IPS-20b (cell line): ENCODE results near the gene CCDC50.
A peak's percentile ranks its signal among the peaks of the same experiment; 100 is the strongest.

Source experiments
- H3K27ac ChIP-seq: one replicate; pipeline ENCODE4 v1.5.1; 2013; ENCODE audit warnings: low read length
- H3K27me3 ChIP-seq: 2 replicates; pipeline ENCODE4 v1.6.1; 2013; ENCODE audit warnings: mild to moderate bottlenecking, low read length, inconsistent platforms; ENCODE audit not compliant: insufficient read depth
- H3K36me3 ChIP-seq: 2 replicates; pipeline ENCODE4 v1.6.1; 2013; ENCODE audit warnings: low read depth, mild to moderate bottlenecking, inconsistent platforms, low read length, moderate library complexity; ENCODE audit not compliant: insufficient read depth
- H3K4me1 ChIP-seq: 2 replicates; pipeline ENCODE4 v1.6.1; 2013; ENCODE audit warnings: mild to moderate bottlenecking, control low read depth, inconsistent platforms, low read length, moderate library complexity; ENCODE audit not compliant: insufficient read depth
- H3K4me3 ChIP-seq: 2 replicates; pipeline ENCODE4 v1.5.1; 2013; ENCODE audit warnings: mild to moderate bottlenecking, low read length, inconsistent platforms
- H3K9ac ChIP-seq: 2 replicates; pipeline ENCODE4 v1.6.1; 2013; ENCODE audit warnings: low read depth, mild to moderate bottlenecking, inconsistent platforms, low read length, moderate library complexity
- H3K9me3 ChIP-seq: 2 replicates; pipeline ENCODE4 v1.6.1; 2013; ENCODE audit warnings: mild to moderate bottlenecking, low read depth, low read length, inconsistent platforms; ENCODE audit not compliant: insufficient read depth

CCDC50 gene, protein sequence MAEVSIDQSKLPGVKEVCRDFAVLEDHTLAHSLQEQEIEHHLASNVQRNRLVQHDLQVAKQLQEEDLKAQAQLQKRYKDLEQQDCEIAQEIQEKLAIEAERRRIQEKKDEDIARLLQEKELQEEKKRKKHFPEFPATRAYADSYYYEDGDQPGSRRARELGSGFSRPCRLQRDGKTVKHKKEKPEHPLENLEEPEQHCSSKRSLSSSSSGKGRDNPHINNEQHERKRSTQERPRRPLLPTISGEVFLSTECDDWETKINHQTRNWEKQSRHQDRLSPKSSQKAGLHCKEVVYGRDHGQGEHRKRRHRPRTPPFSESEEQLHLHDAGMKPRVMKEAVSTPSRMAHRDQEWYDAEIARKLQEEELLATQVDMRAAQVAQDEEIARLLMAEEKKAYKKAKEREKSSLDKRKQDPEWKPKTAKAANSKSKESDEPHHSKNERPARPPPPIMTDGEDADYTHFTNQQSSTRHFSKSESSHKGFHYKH

DNA sequence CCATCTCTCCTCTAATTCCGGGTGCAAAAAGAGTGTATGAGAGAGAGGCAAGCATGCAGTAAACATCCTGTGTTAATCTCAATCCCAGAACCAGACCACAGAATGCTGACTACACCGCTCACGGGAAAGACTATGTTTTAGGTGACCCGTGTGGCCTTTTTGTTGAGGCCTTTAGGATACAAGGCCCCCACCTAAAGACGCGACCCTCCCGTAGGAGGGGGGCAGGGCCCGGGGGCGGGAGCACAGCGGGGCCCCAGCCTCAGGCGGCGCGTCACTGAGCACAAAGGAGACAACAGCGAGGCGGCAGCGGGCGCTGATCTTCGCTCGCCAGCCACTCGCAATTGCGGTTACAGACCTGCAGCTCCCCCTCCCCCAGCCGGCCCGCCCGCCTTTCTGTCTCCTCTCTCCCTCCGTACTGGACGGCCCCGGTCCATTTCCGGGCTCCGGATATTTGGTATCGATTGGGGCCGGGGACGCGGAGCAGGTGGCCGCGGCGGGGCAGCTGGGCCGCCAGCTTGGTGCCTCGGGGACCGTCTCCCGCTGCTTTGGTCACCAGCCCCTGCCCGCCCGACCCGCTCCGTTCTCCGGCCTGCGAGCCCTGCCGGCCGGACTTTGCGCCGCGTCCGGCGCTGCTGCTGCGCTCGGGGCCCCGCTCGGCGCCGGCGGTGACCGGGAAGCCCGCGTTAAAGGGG, at the start of gene CCDC50:
Gene CCDC50, plus strand, starts transcription at position 433 of the 692 bp plus-strand sequence. CDS start 281 bp downstream, outside the sequence.
- Histone ChIP-seq H3K27me3 (peaks cover 38% of the 10 kb centered on the region), H3K9me3 (no peaks in the 10 kb centered on the region), H3K9ac (peak within 1 kb of the TSS; percentile 55), H3K27ac (no peak within 1 kb of the TSS), H3K4me3 (peak within 1 kb of the TSS; percentile 65), H3K4me1 (peaks cover 22% of the 10 kb centered on the region), H3K36me3 (no peaks in the 10 kb centered on the region)

DNA sequence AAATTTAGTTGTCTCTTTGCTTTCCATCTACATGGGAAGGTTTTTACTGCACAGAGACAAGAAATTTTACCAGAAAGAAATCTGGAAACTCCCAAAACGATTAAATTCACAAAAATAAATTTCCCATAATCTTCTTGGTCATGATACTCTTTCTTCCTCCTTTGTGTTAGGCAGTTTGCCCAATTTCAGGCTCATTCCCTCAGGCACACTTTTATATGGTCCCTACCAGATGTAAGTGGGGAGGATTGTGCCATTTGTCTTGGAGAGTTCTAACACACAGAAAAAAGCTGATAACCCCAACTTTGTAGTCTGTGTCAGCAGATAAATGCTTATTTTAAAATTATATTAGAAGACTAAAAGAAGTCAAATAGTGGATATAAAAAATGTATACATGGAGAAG, 49.1 kb upstream of the CCDC50 start:
- H3K27me3 ChIP-seq = no peaks in the 10 kb centered on the region
- H3K9me3 ChIP-seq = no peaks in the 10 kb centered on the region
- H3K36me3 ChIP-seq = no peaks in the 10 kb centered on the region
- no peak overlapping the region for H3K27ac ChIP-seq
- no peaks in the 10 kb centered on the region for H3K4me1 ChIP-seq
- H3K4me3 ChIP-seq = no peak overlapping the region
- no peak overlapping the region for H3K9ac ChIP-seq

DNA sequence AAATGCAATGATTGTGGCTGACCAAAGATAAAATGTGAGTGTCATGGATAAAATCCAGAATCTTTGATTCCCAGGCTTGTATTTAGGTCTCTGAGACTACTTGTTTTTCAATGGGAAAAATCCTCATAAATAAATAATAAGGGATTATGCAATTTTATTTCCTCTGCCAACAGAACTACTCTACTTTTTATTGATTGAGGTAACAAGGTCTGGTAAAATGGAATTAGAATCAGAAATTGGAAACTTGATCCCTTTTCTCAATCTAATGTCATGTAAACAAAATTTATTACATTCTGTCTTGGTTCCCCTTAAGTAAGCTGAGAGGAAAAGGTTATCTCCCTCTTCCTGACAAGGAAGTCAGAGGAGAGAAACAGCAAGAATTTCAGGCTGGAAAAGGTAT, 48.3 kb upstream of the CCDC50 start:
- no peak overlapping the region for H3K4me3 ChIP-seq
- H3K27me3 ChIP-seq = no peaks in the 10 kb centered on the region
- H3K4me1 ChIP-seq = no peaks in the 10 kb centered on the region
- no peaks in the 10 kb centered on the region for H3K9me3 ChIP-seq
- H3K36me3 ChIP-seq = no peaks in the 10 kb centered on the region
- no peak overlapping the region for H3K9ac ChIP-seq
- no peak overlapping the region for H3K27ac ChIP-seq

DNA sequence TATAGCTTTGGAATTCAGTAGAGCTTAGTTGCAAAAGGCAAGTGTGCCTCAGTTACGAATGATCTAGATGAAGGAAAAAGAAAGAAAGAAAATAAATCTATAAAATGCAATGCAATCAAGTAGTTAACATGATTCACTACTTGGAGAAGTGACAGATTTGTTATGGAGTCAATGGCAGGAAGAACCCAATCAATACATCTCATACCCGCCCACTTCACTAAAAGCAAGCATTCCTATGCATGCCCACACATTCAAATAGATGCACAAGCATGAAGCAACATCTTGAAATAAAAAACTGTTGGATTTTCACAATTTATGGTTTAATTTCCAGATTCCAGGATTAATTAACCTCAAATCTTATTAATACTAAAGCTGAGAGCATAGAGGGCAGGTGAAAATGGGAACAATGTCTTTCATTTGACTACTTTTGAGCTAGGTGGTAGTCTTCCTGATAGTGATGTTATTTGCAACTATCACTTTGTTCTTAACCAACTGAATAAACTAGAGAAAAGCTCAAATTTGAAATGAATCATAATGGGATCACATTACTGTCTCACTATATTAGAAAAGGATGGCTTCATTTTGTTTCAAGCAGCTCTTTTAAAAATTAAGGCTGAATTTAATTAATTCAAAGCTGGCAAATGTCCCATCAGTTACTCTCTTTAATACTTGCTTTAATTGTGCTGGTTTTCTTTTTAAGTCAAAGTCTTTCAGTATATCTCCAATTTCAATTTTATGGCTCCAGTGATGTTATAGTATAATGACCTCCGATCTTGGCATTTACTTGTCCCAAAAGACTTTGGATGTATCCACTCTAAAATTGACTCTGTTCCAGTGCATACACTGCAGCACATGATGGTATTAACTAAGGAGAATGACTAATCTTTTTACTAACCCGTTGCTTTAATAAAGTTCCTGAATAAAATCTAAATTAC, 46.7 kb upstream of the CCDC50 start:
- H3K27me3 ChIP-seq = no peaks in the 10 kb centered on the region
- H3K9ac ChIP-seq = no peak overlapping the region
- H3K27ac ChIP-seq = no peak overlapping the region
- H3K36me3 ChIP-seq = no peaks in the 10 kb centered on the region
- no peaks in the 10 kb centered on the region for H3K9me3 ChIP-seq
- H3K4me3 ChIP-seq = no peak overlapping the region
- H3K4me1 ChIP-seq = no peaks in the 10 kb centered on the region

DNA sequence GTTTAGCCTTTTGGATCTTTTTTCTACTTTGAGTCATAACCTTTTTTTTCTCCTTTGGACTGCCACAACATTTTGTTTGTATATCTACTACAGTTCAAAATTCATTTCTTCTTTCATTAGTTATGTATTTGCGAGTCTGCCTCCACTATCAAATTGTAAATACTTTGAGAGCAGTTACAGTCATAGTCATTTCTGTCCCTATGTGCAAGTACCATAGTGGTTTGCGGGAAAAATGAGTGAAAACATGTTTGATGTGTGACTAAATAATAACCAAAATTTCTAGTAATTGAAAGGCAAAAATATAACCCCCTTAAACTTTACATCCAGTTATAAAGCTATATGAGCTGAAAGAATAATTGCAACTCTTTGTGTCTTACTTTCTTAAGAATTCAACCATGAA, 45.8 kb upstream of the CCDC50 start:
- Histone ChIP-seq H3K4me3 (no peak overlapping the region), H3K4me1 (no peaks in the 10 kb centered on the region), H3K9me3 (no peaks in the 10 kb centered on the region), H3K27ac (no peak overlapping the region), H3K9ac (no peak overlapping the region), H3K36me3 (no peaks in the 10 kb centered on the region), H3K27me3 (no peaks in the 10 kb centered on the region)

DNA sequence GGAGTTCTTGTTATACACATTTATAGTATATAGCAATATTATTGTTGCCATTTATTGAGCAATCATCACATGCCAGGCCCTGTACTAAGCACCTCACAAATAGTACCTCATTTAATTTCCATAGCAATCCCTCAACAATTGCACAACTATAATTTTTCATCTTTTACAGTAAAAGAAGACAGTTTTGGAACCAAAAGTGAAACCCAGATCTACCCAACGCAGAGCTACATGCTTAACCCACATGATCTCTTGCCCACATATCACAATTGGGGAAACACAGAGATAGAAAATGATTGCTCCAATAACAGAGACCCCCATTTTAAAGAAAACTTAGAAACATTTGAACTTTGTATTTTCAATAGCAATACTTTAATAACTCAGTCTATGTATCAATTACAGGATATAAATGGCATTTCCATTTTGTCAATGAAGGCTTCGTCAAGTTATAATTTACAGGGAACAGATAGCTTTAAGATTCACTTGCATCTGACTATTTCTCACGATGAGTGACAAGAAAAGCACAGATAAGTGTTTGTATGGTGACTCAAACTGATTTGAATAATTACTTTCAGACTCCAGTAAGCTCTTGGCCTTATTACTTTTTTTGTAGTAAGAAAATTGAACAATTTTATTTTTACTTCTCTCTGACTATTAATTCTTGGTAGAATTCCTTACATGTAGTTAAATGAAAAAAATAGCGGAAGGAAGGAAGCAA, 38.7 kb upstream of the CCDC50 start:
- Histone ChIP-seq H3K9ac (no peak overlapping the region), H3K27ac (no peak overlapping the region)

DNA sequence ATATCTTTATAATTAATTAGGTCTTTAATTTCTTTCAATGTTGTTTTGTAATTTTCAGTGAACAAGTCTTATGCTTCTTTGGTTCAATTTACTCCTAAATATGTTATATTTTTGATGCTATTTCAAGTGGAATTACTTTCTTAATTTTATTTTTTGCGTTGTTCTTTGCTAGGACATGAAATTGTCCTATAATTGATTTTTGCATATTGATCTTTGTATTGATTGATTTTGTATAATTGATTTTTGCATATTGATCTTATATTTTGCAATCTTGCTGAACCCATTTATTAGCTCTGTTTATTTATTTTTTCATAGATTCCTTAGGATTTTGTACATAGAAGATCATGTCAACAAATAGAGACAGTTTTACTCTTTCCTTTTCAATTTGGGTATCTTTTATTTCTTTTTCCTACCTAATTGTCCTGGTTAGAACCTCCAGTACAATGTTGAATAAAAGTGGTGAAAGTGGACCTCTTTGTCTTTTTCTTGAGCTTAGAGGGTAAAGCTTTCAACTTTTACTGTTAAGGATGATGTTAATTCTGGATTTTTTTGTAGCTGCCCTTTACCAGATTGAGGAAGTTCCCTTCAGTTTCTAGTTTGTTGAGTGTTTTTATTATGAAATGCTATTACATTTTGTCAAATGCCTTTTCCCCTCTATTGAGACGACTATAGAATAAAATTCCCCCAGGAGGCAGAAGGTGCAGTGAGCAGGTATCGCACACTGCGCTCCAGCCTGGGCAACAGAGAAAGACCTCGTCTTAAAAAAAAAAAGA, 36.8 kb upstream of the CCDC50 start:
- Histone ChIP-seq H3K36me3 (no peaks in the 10 kb centered on the region), H3K4me1 (no peaks in the 10 kb centered on the region)

More for the DNA sequence above, 38.7 kb upstream of the CCDC50 start:
- Histone ChIP-seq H3K9me3 (no peaks in the 10 kb centered on the region), H3K4me1 (no peaks in the 10 kb centered on the region), H3K27me3 (no peaks in the 10 kb centered on the region), H3K36me3 (no peaks in the 10 kb centered on the region), H3K4me3 (no peak overlapping the region)

DNA sequence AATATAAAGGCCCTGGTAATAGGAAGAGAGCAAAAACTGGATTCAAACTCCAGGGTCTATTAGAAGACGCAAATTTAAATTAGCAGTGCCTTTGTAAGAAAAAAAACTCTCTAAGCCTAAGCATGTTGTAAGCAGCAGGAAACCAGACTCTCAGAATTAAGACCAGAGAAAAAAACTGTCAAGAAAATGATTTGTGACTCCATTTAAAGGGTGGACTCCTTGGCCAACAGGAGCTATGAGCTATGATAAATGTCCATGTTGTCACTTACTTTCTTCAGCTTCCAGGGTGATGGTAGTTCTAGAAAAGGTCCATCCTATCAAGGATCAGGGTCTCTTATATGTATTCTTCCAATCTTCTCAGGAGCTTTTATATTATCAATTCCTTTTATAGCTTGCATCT, 34.9 kb upstream of the CCDC50 start:
- Histone ChIP-seq H3K9me3 (no peaks in the 10 kb centered on the region), H3K27ac (no peak overlapping the region), H3K27me3 (no peaks in the 10 kb centered on the region), H3K4me3 (no peak overlapping the region), H3K36me3 (no peaks in the 10 kb centered on the region), H3K9ac (no peak overlapping the region), H3K4me1 (no peaks in the 10 kb centered on the region)

More for the DNA sequence above, 36.8 kb upstream of the CCDC50 start:
- Histone ChIP-seq H3K9me3 (no peaks in the 10 kb centered on the region), H3K9ac (no peak overlapping the region), H3K27me3 (no peaks in the 10 kb centered on the region), H3K27ac (no peak overlapping the region), H3K4me3 (no peak overlapping the region)

DNA sequence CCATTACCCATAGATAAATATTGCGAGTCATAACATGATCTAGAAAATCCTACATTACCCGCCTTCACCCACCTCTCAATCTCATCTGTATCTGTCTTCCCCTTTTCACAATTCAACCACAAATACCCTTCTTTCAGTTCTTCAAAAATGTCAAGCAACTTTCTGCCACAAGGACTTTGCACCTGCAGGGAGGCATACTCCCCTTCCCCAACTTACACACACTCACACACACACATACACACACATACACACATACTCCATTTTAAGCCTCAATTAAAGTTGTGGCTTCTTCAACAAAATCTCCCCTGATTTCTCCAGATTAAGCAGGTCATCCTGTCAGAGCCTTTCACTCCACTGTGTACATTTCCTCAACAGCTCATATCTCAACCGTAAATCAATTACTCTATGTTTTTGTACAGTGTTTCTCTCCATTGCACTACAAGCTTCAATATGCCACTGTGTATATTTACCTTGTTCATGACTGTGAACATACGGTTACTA, 33.1 kb upstream of the CCDC50 start:
- Histone ChIP-seq H3K4me1 (no peaks in the 10 kb centered on the region), H3K9ac (no peak overlapping the region), H3K36me3 (no peaks in the 10 kb centered on the region), H3K27me3 (no peaks in the 10 kb centered on the region), H3K4me3 (no peak overlapping the region), H3K9me3 (no peaks in the 10 kb centered on the region), H3K27ac (no peak overlapping the region)

DNA sequence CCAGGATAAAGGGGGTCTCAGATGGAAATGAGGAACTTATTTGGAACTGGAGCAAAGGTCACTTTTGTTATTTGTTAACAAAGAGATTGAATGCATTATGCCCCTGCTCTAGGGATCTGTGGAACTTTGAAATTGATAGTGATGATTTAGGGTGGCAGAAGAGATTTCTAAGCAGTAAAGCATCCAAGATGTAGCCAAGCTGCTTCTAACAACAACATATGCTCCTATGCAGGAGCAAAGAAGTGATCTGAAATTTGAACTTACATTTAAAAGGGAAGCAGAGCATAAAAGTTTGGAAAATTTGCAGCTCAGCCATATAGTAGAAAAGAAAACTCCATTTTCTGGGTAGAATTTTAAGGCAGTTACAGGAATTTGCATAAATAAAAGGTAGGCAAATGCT, 30.3 kb upstream of the CCDC50 start:
- no peak overlapping the region for H3K27ac ChIP-seq
- no peaks in the 10 kb centered on the region for H3K27me3 ChIP-seq
- H3K4me3 ChIP-seq = no peak overlapping the region
- peaks cover 6% of the 10 kb centered on the region; the same call in 1 of the 2 replicates for H3K4me1 ChIP-seq
- no peaks in the 10 kb centered on the region for H3K9me3 ChIP-seq
- H3K9ac ChIP-seq = no peak overlapping the region
- no peaks in the 10 kb centered on the region for H3K36me3 ChIP-seq
